ENCODE results near the gene RGS5.
"Not testable (repeated sequence)": the region's sequence is repeated elsewhere in the genome, so short reads cannot be mapped to it uniquely, and the experiment has no call there.

The RGS5 gene, protein sequence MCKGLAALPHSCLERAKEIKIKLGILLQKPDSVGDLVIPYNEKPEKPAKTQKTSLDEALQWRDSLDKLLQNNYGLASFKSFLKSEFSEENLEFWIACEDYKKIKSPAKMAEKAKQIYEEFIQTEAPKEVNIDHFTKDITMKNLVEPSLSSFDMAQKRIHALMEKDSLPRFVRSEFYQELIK

GRCh38 chr1:163202833-163203451 lies at the start of gene RGS5:
RGS5 (minus strand) TSS chr1:163202916; CDS start chr1:163202835, 81 bp downstream.
- in situ Hi-C loops (cut with HindIII; ENCODE audit: low pct_ligation_motif_present, low pct_unique_long_range_greater_than_20kb, low sequenced_read_pairs) = no loop called here
- peak; percentile 71 for DNase-seq

- no peak for DNase-seq
- in situ Hi-C loops (cut with HindIII; ENCODE audit: low pct_ligation_motif_present, low pct_unique_long_range_greater_than_20kb, low sequenced_read_pairs) = no loop called here
Measured at GRCh38 chr1:163250382-163250974, 47.8 kb upstream of the RGS5 start.

DNA sequence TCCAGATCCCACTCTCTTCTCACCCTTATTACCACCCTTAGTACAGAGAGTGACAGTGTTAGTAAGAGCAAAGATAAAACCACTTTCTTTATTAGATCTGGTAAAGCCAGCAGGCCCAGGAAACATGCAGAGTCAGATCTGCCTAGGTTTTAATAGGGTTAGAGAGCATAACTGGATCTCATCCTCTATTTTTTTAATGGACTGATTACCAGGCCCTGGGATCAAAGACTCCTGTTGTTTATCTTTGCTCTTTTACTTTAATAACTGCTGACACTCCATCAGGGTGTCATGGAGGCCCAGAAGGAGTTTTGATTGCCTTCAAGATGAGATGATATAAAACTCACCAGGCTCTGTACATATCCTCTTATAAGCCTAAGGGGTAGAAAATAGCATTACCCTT lies 45.3 kb upstream of the RGS5 start:
- in situ Hi-C loops (cut with HindIII; ENCODE audit: low pct_ligation_motif_present, low pct_unique_long_range_greater_than_20kb, low sequenced_read_pairs) = no loop called here
- DNase-seq = no peak

DNA sequence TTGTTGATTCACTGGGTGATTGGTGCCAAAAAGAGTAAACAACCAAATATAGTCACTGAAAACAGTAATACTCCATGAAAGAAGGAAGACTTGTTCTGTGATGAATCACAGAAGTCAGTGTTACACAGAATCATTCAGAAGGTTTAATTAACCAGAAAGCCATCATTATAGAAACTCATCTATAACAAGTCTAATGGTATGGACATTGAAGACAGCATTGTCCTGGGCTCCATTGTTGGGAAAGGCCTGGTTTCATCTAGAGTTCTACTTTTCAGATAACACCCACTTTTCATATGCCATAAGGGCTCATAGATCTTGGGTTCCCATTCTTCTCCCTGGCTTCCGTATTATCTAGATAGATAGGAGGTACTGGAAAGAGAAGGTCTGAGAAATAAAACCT lies 41.9 kb upstream of the RGS5 start:
- DNase-seq; in situ Hi-C loops (cut with HindIII; ENCODE audit: low pct_ligation_motif_present, low pct_unique_long_range_greater_than_20kb, low sequenced_read_pairs): not testable (repeated sequence)

DNA sequence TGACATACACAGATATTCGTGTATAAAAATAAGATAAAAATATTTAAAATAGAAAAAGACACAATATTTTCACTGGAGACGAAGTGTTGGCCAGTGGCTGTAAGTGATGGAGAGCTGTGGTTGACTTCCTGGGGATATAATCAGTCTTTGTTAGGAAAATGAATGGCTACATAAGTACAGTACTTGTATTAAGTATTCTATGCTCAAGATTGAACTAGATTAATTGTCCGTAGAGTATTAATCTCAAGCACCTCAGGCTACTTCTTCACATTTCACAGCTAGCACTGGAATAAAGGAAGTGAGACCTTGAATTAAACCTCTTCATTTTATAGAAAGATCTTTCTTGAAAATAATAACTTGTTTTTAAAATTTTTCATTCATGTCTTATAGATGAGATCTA lies 39.0 kb upstream of the RGS5 start:
- in situ Hi-C loops (cut with HindIII; ENCODE audit: low pct_ligation_motif_present, low pct_unique_long_range_greater_than_20kb, low sequenced_read_pairs) = no loop called here

GRCh38 chr1:163240705-163241104 lies 38.0 kb upstream of the RGS5 start:
- in situ Hi-C loops (cut with HindIII; ENCODE audit: low pct_ligation_motif_present, low pct_unique_long_range_greater_than_20kb, low sequenced_read_pairs) = no loop called here
- DNase-seq = no peak

More for the DNA sequence above, 39.0 kb upstream of the RGS5 start:
- DNase-seq = no peak

- DNase-seq; in situ Hi-C loops (cut with HindIII; ENCODE audit: low pct_ligation_motif_present, low pct_unique_long_range_greater_than_20kb, low sequenced_read_pairs): not testable (repeated sequence)
Measured at GRCh38 chr1:163233643-163234042, 30.9 kb upstream of the RGS5 start.

DNA sequence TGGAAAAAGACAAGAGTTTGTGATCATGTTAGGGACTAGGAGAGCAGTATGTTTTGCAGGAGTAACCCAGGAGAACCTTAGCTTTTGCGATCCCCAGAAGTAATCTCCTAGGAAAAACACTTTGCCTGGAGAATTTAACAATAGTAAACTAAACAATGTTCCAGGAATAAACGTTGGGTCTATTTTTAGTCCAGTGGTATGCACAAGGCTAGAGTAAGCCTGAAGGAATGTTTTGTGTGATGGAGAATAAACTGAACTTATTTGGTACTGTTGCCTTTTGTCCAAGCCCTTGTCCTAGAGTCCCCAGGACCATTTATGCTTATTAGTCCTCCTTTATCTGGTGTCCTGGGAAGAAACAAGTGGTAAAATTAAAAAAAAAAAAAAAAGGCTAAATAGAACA lies 28.7 kb upstream of the RGS5 start:
- in situ Hi-C loops (cut with HindIII; ENCODE audit: low pct_ligation_motif_present, low pct_unique_long_range_greater_than_20kb, low sequenced_read_pairs) = no loop called here
- DNase-seq = no peak

- in situ Hi-C loops (cut with HindIII; ENCODE audit: low pct_ligation_motif_present, low pct_unique_long_range_greater_than_20kb, low sequenced_read_pairs) = no loop called here
Measured at GRCh38 chr1:163230827-163231226, 28.1 kb upstream of the RGS5 start.

GRCh38 chr1:163228271-163228670 lies 25.6 kb upstream of the RGS5 start:
- DNase-seq; in situ Hi-C loops (cut with HindIII; ENCODE audit: low pct_ligation_motif_present, low pct_unique_long_range_greater_than_20kb, low sequenced_read_pairs): not testable (repeated sequence)

More at GRCh38 chr1:163230827-163231226, 28.1 kb upstream of the RGS5 start:
- no peak for DNase-seq

DNA sequence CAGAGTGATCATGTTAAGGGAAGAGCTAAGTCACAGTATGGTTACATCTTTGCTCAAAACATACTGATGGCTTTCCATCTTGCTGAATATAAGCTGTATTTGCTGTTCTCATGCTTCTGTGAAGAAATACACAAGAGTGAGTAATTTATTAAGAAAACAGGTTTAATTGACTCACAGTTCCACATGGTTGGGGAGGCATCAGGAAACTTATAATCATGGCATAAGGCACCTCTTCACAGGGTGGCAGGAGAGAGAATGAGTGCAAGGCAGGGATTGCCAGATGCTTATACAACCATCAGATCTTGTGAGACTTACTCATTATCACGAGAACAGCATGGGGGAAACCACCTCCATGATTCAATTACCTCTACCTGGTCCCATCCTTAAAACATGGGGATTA lies 24.4 kb upstream of the RGS5 start:
- in situ Hi-C loops (cut with HindIII; ENCODE audit: low pct_ligation_motif_present, low pct_unique_long_range_greater_than_20kb, low sequenced_read_pairs) = no loop called here
- DNase-seq = no peak

GRCh38 chr1:163213626-163214025 lies 10.9 kb upstream of the RGS5 start:
- in situ Hi-C loops (cut with HindIII; ENCODE audit: low pct_ligation_motif_present, low pct_unique_long_range_greater_than_20kb, low sequenced_read_pairs) = no loop called here
- DNase-seq = no peak

GRCh38 chr1:163211667-163212066 lies 9.0 kb upstream of the RGS5 start:
- no peak for DNase-seq
- in situ Hi-C loops (cut with HindIII; ENCODE audit: low pct_ligation_motif_present, low pct_unique_long_range_greater_than_20kb, low sequenced_read_pairs) = no loop called here

DNA sequence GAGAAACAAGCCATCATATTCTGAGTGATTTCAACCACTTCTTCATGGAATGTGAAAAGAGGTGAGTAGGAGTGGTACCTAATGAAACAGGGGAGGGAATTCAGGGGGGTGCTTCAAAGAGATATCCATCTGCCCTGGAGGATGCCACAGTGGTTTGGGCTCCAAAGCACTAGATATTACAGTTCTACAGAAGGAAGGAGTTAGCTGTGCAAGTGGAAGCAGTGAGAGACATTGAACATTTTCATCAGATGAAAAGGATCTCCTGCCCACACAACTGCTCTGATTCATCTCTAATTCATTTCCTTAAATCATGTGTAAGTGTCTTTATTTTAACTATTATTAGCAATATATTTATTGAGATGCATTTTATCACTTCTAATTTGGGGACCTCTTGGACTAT lies 2.8 kb upstream of the RGS5 start:
- in situ Hi-C loops (cut with HindIII; ENCODE audit: low pct_ligation_motif_present, low pct_unique_long_range_greater_than_20kb, low sequenced_read_pairs) = no loop called here
- no peak for DNase-seq

GRCh38 chr1:163203561-163203960 lies 845 bp upstream of the RGS5 start:
- in situ Hi-C loops (cut with HindIII; ENCODE audit: low pct_ligation_motif_present, low pct_unique_long_range_greater_than_20kb, low sequenced_read_pairs) = no loop called here
- no peak for DNase-seq

DNA sequence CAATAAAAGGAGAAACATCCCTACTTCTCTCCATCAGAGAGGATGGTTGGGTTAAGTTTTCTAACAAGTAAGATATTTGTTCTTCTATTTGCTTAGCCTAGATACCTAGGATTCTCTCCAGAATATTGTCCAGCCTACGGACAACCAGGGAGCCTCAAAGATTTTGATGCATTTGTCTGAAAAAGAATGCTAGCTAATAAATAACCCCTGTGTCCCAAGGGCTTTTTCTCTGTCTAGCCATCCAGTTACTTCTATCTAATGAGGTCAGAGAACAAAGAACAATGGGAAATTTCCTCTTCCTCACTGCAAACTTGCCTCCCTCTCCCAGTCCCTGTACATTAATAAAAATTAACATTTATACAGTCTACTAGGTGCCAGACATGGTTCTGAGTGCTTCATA lies 810 bp downstream of the RGS5 start:
- DNase-seq = peak; percentile 53
- in situ Hi-C loops (cut with HindIII; ENCODE audit: low pct_ligation_motif_present, low pct_unique_long_range_greater_than_20kb, low sequenced_read_pairs) = no loop called here

GRCh38 chr1:163197022-163197421 lies 5.7 kb downstream of the RGS5 start:
- in situ Hi-C loops (cut with HindIII; ENCODE audit: low pct_ligation_motif_present, low pct_unique_long_range_greater_than_20kb, low sequenced_read_pairs) = no loop called here
- no peak for DNase-seq

- in situ Hi-C loops (cut with HindIII; ENCODE audit: low pct_ligation_motif_present, low pct_unique_long_range_greater_than_20kb, low sequenced_read_pairs) = no loop called here
- no peak for DNase-seq
Measured at GRCh38 chr1:163196449-163196787, 6.3 kb downstream of the RGS5 start.

- DNase-seq = no peak
- in situ Hi-C loops (cut with HindIII; ENCODE audit: low pct_ligation_motif_present, low pct_unique_long_range_greater_than_20kb, low sequenced_read_pairs) = no loop called here
Measured at GRCh38 chr1:163195728-163196448, 6.8 kb downstream of the RGS5 start.

DNA sequence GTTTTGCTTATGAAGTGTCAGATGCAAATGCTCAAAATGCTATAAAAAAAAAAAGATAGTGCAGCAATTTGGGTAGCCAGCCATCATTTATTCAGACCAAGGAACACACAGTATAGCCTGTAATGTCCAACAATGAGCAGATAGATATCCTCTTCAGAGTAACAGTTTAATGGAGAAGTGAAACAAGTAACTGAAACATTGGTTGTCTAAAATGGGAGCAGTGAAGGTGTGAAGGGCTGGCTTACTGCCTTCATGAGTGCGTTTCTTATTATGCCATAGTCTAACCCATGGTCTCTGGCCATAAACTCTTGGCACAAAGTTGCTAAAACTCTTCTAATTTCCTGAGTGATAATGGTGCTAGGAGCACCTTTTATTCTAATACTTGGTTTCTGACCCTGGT lies 11.4 kb downstream of the RGS5 start:
- no peak for DNase-seq
- in situ Hi-C loops (cut with HindIII; ENCODE audit: low pct_ligation_motif_present, low pct_unique_long_range_greater_than_20kb, low sequenced_read_pairs) = no loop called here

All from ACHN (cell line).